GM18517 (cell line): ENCODE measurements around the gene ZNF816.
"Not testable (repeated sequence)": the region's sequence is repeated elsewhere in the genome, so short reads cannot be mapped to it uniquely, and the experiment has no call there.

Source experiments
- ATAC-seq: cut with Tn5 transposase; IDR thresholded peaks from one replicate; pipeline ENCODE4 v1.9.1; 2021; ENCODE audit warnings: mild to moderate bottlenecking, moderate library complexity; ENCODE audit not compliant: unreplicated experiment

Gene ZNF816

DNA sequence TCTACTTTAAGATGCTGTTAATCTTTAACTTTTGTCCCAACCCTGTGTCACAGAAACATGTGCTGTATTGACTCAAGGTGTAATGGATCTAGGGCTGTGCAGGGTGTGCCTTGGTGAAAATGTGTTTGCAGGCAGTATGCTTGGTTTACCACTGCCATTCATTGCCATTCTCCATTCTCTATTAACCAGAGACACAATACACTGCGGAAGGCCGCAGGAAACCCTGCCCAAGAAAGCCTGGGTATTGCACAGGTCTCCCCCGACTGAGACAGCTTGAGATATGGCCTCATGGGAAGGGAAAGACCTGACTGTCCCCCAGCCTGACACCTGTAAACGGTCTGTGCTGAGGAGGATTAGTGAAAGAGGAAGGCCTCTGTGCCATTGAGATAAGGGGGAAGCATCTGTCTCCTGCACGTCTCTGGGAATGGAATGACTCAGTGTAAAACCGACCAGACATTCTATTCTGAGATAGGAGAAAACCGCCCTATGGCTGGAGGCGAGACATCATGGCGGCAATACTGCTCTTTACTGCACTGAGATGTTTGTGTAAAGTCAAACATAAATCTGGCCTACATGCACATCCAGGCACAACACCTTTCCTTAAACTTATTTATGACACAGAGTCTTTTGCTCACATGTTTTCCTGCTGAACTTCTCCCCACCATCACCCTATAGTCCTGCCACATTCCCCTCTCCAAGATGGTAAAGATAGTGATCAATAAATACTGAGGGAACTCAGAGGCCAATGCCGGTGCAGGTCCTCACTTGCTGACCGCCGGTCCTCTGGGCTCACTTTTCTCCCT lies 26.3 kb downstream of the ZNF816 start:
- no peak for ATAC-seq

DNA sequence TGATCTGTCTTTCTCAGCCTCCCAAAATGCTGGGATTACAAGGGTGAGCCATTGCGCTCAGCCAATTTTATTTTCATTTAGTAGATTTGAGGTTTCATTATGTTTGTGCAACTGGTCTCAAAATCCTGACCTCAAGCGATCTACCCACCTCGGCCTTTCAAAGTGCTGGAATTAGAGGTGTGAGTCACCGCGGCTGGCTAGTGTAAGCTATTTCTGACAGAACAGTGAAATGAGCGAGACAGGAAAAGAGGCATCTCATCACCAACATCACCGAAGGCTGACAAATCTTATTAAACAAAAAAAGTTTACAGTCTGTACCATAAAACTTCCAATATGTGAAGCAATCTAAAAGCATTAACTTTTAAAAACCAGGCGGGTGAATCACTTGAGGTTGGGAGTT lies 27.2 kb downstream of the ZNF816 start:
- ATAC-seq: no peak

DNA sequence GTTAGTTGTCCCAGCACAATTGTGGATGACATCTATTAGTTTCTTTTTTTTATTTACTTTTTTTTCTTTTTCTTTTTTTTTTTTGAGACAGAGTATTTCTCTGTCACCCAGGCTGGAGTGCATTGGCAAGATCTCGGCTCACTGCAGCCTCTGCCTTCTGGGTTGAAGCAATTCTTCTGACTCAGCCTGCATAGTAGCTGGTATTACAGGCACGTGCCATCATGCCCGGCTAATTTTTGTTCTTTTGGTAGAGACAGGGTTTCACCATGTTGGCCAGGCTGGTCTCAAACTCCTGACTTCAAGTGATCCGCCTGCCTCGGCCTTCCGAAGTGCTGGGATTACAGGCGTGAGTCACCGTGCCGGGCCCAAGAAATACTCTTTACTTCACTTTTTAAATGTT lies 38.0 kb downstream of the ZNF816 start:
- ATAC-seq: not testable (repeated sequence)

DNA sequence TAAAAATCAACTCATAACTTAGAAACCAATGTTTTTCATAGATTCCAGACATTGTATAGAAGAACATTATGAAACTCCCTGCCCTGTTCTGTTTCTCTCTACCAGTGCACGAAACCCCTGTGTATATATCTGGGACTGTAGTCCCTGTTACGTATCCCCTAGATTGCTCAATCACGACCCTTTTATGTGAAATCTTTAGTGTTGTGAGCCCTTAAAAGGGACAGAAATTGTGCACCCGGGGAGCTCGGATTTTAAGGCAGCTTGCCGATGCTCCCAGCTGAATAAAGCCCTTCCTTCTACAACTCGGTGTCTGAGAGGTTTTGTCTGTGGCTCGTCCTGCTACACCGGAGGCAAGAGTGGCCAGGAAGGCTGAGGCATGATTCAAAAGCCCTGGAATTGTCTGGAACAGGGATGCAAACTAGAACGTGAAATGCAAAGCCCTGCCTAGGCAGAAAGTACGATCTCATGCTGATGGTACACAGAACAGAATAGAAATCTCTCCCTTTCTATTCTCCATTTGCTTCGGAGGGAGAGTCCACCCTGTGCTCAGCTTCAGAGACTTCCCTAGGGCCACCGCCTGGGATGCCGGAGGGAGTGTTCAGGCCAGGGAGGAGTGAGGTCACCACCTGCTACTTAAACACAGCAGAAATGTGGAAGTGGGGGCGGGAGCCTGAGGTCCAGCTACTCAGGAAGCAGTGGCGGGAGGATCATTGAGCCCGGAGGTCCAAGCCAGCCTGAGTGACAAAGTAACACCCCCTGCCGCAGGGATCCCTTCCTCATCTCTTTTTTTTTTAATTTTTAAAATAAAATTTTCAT lies 38.7 kb downstream of the ZNF816 start:
- ATAC-seq: no peak

DNA sequence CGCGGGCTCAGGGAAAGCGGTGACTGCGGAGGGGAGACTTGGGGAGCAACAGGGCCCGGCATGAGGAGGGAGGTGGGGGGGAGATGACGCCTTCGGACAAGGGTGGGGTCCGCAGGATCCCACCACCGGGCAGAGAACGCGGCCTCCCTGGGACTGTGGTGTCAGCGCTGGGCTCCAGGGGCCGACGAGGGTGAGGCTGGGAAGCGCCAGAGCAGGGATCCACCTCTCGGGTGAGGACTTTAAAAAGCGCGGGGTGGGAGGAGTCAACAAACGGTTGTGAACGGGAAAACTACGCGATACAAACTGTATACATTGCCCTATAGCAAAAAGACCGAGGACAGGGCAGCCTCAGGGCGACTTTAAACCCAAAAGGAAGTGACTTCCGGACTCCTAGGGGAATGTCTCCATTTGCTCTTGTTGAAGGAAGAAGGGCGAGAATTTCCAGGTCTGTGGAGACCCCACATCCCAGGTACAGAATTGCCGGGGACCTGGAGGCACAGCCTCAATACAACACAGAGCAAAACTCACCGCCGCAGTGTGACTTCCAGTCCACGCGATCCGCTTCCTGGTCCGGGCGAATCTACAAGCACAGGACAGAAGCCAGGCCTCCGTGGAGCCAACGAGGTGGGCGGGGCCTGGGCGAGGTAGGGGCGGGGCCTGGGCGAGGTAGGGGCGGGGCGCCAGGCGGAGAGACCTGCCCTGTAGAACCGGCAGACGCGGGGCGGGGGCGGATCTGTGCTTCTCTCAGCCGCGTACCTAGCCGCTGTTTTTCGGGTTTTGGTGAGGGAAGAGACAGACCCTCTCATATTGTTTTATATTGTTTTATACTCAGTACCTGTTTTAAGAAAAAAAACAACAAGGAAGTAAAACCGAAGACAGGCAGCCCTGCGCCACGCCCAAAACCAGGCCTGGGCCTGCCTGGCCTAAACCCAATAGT lies 39.6 kb downstream of the ZNF816 start, which contains the start of gene ZNF888:
Gene ZNF888, minus strand, starts transcription at position 588 of the 937 bp plus-strand sequence. CDS start 5,555 bp downstream, outside the sequence.
- peak; percentile 69 for ATAC-seq

DNA sequence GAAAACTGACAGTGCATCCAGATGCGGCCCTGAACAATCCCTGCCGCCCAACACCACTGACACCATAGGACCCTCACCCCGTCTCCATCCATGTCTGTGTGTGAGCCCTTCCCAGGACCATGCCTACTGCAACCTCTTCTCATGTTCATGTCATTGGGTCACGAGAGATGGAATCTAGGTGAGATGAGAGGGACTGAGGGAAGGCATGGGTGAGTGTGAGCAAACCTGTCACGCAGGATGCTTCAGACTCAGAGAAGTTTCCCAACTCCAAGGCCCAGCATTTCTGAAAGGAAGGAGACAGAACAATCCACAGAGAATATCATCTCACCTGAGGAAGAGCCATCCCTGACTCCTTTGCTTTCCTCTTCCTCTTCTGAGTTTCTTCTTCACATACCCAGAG lies 45.1 kb downstream of the ZNF816 start:
- ATAC-seq: no peak

DNA sequence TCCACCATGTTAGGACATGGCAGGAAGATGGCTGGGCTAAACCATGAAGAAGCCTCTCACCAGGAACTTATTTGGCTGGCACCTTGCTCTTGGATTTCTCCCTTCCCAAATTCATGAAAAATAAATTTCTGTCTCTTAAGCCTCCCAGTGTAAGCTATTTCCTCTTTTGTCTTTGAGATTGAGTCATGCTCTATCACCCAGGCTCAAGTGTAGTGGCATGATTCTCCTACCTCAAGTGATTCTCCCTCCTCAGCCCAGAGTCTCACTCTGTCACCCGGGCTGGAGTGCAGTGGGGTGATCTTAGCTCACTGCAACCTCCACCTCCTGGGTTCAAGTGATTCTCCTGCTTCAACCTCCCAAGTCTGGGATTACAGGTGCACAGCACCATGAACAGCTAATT lies 52.0 kb downstream of the ZNF816 start:
- ATAC-seq: no peak

DNA sequence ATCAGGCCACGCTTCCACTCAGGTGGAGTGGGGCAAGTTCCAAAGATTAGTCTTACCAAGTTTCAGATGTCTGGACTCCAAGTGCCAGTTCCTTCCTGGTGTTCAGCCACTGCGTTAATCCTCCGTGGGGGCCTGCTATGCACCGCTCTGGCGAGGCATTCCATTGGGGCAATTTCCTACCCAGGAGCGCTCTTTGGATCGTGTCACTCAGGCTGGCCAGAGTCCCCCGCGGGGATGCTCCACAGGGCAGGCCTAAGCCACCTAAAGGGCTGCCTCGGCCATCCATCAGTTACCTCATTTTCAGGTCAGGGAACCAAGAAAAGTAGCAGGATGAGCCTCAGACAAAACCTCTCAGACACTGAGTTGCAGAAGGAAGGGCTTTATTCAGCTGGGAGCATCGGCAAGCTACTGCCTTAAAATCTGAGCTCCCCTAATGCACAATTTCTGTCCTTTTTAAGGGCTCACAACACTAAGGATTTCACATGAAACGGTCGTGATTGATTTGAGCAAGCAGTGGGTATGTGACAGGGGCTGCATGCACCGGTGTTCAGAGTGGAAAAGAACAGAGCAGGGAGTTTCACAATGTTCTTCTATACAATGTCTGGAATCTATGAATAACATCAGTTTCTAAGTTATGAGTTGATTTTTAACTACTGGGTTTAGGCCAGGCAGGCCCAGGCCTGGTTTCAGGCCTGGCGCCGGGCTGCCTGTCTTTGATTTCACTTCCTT lies 58.5 kb downstream of the ZNF816 start:
- not testable (repeated sequence) for ATAC-seq

DNA sequence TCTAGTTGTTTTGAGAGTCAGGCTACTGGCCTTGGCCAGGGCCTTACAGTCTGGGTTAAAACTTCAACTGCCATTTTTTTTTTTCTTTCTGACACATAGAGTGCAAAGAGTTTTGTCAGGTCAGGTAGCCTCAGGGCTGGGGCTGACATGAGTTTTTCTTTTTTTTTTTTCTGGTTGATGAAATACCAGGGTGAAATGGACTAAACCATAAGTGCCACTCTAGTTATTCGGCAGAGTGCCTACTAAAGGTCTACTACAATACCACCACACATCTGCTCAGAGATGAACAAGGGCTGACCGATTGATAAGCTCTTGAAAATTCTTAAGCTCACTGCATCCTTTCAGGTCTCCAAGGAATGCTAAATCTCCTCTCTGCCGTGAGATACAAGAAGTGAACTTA lies 60.8 kb downstream of the ZNF816 start:
- no peak for ATAC-seq
